K562 (cell line): ENCODE results near the gene LY6G6C. TPM values are rescaled to one million over a fixed set of nuclear protein-coding genes. Genes with fewer than 3 reads are reported as not detected.

Experiments used
- BCLAF1 ChIP-seq, 2 experiments: fragments of 450-650 bp in 1 of 2; IDR thresholded peaks; 2 replicates each; pipeline ENCODE4 v1.6.1; 2011 to 2017; ENCODE audit warnings: low read depth in 2 of 2, antibody characterized with exemption in 1 of 2, borderline replicate concordance in 1 of 2, low read length in 1 of 2, mild to moderate bottlenecking in 1 of 2, mixed read lengths in 1 of 2; ENCODE audit not compliant: control insufficient read depth in 1 of 2
- MYC ChIP-seq, 2 experiments: fragments of 250-450 bp in 1 of 2; sonication (Bioruptor Pico) in 1 of 2; IDR thresholded peaks; 2 replicates each; pipeline versions ENCODE4 v1.5.1 to v1.6.1; 2012 to 2021; ENCODE audit warnings: low read depth in 2 of 2, borderline replicate concordance in 1 of 2, improper control_type of control experiment in 1 of 2, low read length in 1 of 2, mild to moderate bottlenecking in 1 of 2, moderate library complexity in 1 of 2
- NR2C2 ChIP-seq, 2 experiments: fragments of 200-800 bp in 1 of 2; sonication (Bioruptor generic) in 1 of 2; sonication (generic) in 1 of 2; formaldehyde crosslinking in 1 of 2; IDR thresholded peaks; 2 replicates each; pipeline versions ENCODE4 v1.6.1 to v1.8.0; 2016 to 2022; ENCODE audit warnings: mild to moderate bottlenecking in 1 of 2, missing compliant biosample characterization in 1 of 2, missing genetic modification characterization in 1 of 2, missing genetic modification reagents in 1 of 2
- POLR3G ChIP-seq: IDR thresholded peaks from 2 replicates; pipeline ENCODE4 v1.6.1; 2011; ENCODE audit not compliant: insufficient read length, insufficient replicate concordance; ENCODE audit errors: extremely low read depth
- SIX5 ChIP-seq, 2 experiments: IDR thresholded peaks; 2 replicates each; pipeline ENCODE4 v1.6.1; 2011; ENCODE audit warnings: low read length in 2 of 2, borderline replicate concordance in 1 of 2, low read depth in 1 of 2, mild to moderate bottlenecking in 1 of 2, moderate library complexity in 1 of 2; ENCODE audit not compliant: insufficient read depth in 1 of 2
- SOX6 ChIP-seq: fragments of 450-650 bp; IDR thresholded peaks from 2 replicates; pipeline ENCODE4 v1.6.1; 2014; ENCODE audit warnings: mild to moderate bottlenecking
- ZBTB33 ChIP-seq: sonication (generic); formaldehyde crosslinking; IDR thresholded peaks from 2 replicates; pipeline ENCODE4 v1.8.1; 2023; ENCODE audit warnings: mild to moderate bottlenecking, missing genetic modification reagents
- ZKSCAN8 ChIP-seq: fragments of 200-800 bp; sonication (Bioruptor generic); IDR thresholded peaks from 2 replicates; pipeline ENCODE4 v1.6.1; 2016; ENCODE audit warnings: missing genetic modification characterization, missing compliant biosample characterization
- polyA plus RNA-seq, 8 experiments: library from polyadenylated mRNA; depleted of rRNA in 4 of 8; stranded (reverse) in 5 of 8; unstranded in 3 of 8; fragments of >200 nt; fragmentation: Nextera tagmentation in 2 of 8; fragmentation: Illumina TruSeq in 1 of 8; extraction: Ambion mirVana in 2 of 8; extraction: Trizol in 1 of 8; gene quantifications; 2 replicates each; pipeline versions ENCODE4 v1.2.1 to v1.2.3, GENCODE V29; 2011 to 2014; ENCODE audit warnings: inconsistent platforms in 1 of 8, missing spikeins in 1 of 8
- total RNA-seq, 7 experiments: library from RNA; depleted of rRNA in 6 of 7; stranded (reverse); fragments of >200 nt in 6 of 7; fragmentation: Illumina TruSeq in 2 of 7; extraction: Trizol in 2 of 7; gene quantifications; 2 replicates each; pipeline versions ENCODE4 v1.2.1 to v1.2.3, GENCODE V29; 2011 to 2021; ENCODE audit warnings: low replicate concordance in 1 of 7
- TF ChIP-seq, protein P1 (sequence below): fragments of 250-450 bp; sonication (Bioruptor Pico); IDR thresholded peaks from 2 replicates; pipeline ENCODE4 v1.6.1; 2021; ENCODE audit warnings: mild to moderate bottlenecking
- TF ChIP-seq, protein P2 (sequence below): sonication (generic); formaldehyde crosslinking; IDR thresholded peaks from 2 replicates; pipeline ENCODE4 v1.8.1; 2022; ENCODE audit warnings: missing genetic modification reagents

Gene LY6G6C
- total and polyA plus RNA-seq, 9 of the 15 experiments (the other 6 are each of a cell fraction or from before 2014, with no cell fraction given): 0.06 to 0.20 TPM; not detected in 7

DNA sequence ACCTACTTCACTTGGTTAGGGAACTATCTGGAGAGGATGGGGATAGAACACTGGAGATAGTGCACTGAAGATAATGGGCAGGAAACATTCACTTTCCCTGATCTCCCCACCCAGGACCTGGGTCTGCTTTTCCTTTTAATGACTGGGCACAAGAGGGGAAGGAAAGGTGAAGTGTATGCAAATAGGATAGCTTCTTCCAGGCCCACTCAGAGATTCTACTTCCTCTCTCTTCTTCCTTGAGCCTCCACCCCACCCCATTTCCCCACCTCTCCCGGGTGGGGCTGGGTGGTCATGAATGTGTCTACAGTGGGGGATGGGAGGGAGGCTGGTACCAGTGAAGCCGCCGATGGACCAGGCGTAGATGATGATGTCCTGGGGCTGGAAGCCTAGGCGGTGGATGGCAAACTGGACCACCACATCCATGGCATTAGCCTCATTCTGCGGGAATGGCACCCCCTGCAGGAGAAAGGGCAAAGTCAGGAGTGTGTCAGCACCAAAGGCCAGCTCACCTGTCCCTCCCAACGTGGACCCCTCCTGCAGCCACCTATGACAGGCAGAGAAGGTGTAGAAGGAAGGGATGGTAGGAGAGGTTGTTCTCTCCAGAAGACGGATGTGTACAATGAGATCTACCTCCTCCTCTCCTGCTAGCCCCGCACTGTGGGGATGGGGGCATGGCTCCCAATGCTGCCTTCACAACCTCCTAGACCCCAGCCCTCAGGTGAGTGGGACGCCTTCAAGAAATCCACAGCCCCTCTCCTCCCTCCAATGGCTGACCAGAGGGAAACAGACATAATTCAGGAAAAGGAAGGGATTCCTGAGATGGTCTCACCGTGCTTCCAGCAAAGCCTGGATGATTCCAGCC, 32.1 kb downstream of the LY6G6C start (continued):
- TF ChIP-seq, protein P1, sequence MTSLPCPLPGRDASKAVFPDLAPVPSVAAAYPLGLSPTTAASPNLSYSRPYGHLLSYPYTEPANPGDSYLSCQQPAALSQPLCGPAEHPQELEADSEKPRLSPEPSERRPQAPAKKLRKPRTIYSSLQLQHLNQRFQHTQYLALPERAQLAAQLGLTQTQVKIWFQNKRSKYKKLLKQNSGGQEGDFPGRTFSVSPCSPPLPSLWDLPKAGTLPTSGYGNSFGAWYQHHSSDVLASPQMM (CRISPR knock-in tag): peak; percentile 64; the same call in 1 of the 2 replicates
- TF ChIP-seq MYC (IDR thresholded peaks at IDR 0.05; ENCODE audit: low read depth, low read length) (no peak), MYC (CRISPR knock-in tag; IDR thresholded peaks at IDR 0.05; ENCODE audit: borderline replicate concordance, low read depth) (0 out of 2 replicates have a peak, but pooled peaks have one; percentile 15), NR2C2 (CRISPR knock-in tag; IDR thresholded peaks at IDR 0.05) (peak; percentile 57; the same call in 1 of the 2 replicates), NR2C2 (tag; IDR thresholded peaks at IDR 0.05) (no peak), SIX5 (IDR thresholded peaks at IDR 0.05; ENCODE audit: borderline replicate concordance in 1 of 2, insufficient read depth in 1 of 2, low read depth in 1 of 2, low read length in 2 of 2) (no peak), SOX6 (no peak), POLR3G (no peak), BCLAF1 (IDR thresholded peaks at IDR 0.05; ENCODE audit: borderline replicate concordance in 1 of 2, control insufficient read depth in 1 of 2, low read depth in 2 of 2, low read length in 1 of 2) (no peak), ZKSCAN8 (no peak), ZBTB33 (CRISPR knock-in tag) (no peak)
- TF ChIP-seq, protein P2, sequence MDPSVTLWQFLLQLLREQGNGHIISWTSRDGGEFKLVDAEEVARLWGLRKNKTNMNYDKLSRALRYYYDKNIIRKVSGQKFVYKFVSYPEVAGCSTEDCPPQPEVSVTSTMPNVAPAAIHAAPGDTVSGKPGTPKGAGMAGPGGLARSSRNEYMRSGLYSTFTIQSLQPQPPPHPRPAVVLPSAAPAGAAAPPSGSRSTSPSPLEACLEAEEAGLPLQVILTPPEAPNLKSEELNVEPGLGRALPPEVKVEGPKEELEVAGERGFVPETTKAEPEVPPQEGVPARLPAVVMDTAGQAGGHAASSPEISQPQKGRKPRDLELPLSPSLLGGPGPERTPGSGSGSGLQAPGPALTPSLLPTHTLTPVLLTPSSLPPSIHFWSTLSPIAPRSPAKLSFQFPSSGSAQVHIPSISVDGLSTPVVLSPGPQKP: no peak
